HG03095 (cell line): ENCODE data around the gene CLSTN1.

Experiments
- ATAC-seq: cut with Tn5 transposase; IDR thresholded peaks from one replicate; pipeline ENCODE4 v1.9.1; 2021; ENCODE audit warnings: moderate library complexity; ENCODE audit not compliant: unreplicated experiment

The CLSTN1 gene

GRCh38 chr1:9688599-9688998, 135.2 kb downstream of the CLSTN1 start:
- no peak for ATAC-seq

GRCh38 chr1:9687874-9688582, 135.7 kb downstream of the CLSTN1 start:
- no peak for ATAC-seq

DNA sequence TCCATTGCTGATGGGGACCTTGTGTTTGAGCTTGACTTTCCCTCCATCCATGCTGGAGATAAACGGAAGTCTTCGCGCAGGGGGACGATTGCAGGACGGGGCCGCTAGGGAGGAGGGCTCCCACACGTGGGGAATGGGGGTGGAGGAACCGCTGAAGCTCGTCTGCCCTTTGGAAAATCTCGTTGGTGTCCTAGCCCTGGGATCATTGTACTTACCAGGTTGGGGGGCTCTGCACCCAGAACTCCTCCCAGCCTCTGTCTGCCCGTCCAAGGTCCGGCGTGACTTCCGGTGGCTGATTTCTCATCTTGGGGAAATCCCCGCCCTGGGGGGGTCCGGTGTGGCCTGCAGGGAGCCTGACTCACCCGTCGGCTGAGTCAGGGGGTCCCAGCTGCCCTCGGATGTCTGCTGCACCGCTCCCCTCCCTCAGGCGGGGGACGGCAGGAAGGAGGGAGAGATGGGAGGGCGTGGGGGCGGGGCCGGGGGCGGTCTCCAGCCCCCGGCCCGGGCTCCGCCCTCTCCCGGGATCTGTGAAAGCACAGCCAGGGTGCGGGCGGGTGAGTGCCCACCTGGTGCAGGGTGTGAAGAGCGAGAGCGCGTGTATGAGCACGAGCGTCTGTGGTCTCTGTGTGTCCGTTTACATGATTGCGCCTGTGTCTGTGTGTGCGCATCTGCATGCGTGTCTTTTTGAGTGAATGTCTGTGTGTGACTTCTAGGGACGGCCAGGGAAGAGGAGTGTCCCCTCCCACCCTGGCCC, 136.5 kb downstream of the CLSTN1 start:
- no peak for ATAC-seq

GRCh38 chr1:9684801-9685200, 139.0 kb downstream of the CLSTN1 start:
- ATAC-seq, result no peak

GRCh38 chr1:9680828-9681227, 142.9 kb downstream of the CLSTN1 start:
- ATAC-seq, result no peak

DNA sequence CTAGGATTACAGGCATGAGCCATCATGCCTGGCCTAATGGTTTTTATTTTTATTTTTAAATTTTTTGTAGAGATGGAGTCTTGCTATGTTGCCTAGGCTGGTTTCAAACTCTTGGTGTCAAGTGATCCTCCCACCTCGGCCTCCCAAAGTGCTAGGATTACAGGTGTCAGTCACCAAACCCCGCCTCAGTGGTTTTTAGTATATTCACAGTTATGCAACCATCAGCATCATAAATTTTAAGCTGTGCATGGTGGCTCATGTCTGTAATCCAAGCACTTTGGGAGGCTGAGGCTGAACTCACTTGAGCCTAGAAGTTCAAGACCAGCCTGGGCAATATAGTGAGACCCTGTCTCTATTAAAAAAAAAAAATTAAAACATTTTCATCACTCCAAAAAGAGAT, 143.7 kb downstream of the CLSTN1 start:
- ATAC-seq, result no peak
